Neural progenitor cell (in vitro differentiated cells): Measurements from ENCODE around the gene VAMP2. TPM values are rescaled to one million over a fixed set of nuclear protein-coding genes. Genes with fewer than 3 reads are reported as not detected.
A peak's percentile ranks its signal among the peaks of the same experiment; 100 is the strongest.

Source experiments
- DNase-seq: peaks from one replicate; pipeline ENCODE4 v3.0.0-alpha.2; 2016; ENCODE audit warnings: low spot score
- H2AFZ ChIP-seq: fragments of 200-600 bp; sonication (generic); replicated peaks from 2 replicates; pipeline ENCODE4 v1.6.1; 2016; ENCODE audit warnings: antibody characterized with exemption
- H3F3A ChIP-seq: fragments of 200-600 bp; sonication (generic); 2 replicates; pipeline ENCODE4 v1.6.1; 2016; ENCODE audit warnings: antibody characterized with exemption, low read depth
- H3K27ac ChIP-seq: fragments of 200-600 bp; sonication (generic); 2 replicates; pipeline ENCODE4 v1.5.1; 2016; ENCODE audit warnings: mild to moderate bottlenecking
- H3K27me3 ChIP-seq: fragments of 200-600 bp; sonication (generic); 2 replicates; pipeline ENCODE4 v1.6.1; 2016; ENCODE audit warnings: mild to moderate bottlenecking, moderate library complexity
- H3K36me3 ChIP-seq: fragments of 200-600 bp; sonication (generic); 2 replicates; pipeline ENCODE4 v1.5.1; 2016
- H3K4me1 ChIP-seq: fragments of 200-600 bp; sonication (generic); 2 replicates; pipeline ENCODE4 v1.6.1; 2016; ENCODE audit warnings: mixed run types
- H3K4me2 ChIP-seq: fragments of 200-600 bp; sonication (generic); 2 replicates; pipeline ENCODE4 v1.6.1; 2016
- H3K4me3 ChIP-seq: fragments of 200-600 bp; sonication (generic); 2 replicates; pipeline ENCODE4 v1.5.1; 2016
- H3K79me2 ChIP-seq: fragments of 200-600 bp; sonication (generic); 2 replicates; pipeline ENCODE4 v1.6.1; 2016; ENCODE audit warnings: low read depth
- H3K9ac ChIP-seq: fragments of 200-600 bp; sonication (generic); 2 replicates; pipeline ENCODE4 v1.6.1; 2016
- H3K9me3 ChIP-seq: fragments of 200-600 bp; sonication (generic); 2 replicates; pipeline ENCODE4 v1.5.1; 2016; ENCODE audit warnings: low read depth
- H4K20me1 ChIP-seq: fragments of 200-600 bp; sonication (generic); 2 replicates; pipeline ENCODE4 v1.6.1; 2016; ENCODE audit warnings: low read depth
- H3K27ac Mint-ChIP-seq: 3 replicates; pipeline ENCODE4 v1.8.0; 2021; ENCODE audit warnings: mixed read lengths
- H3K27me3 Mint-ChIP-seq: 2 replicates; pipeline ENCODE4 v1.8.0; 2022; ENCODE audit warnings: low read depth, mild to moderate bottlenecking, inconsistent platforms, moderate library complexity, mixed read lengths; ENCODE audit not compliant: insufficient read depth
- H3K36me3 Mint-ChIP-seq: 3 replicates; pipeline ENCODE4 v1.8.0; 2021; ENCODE audit warnings: mixed read lengths
- H3K4me1 Mint-ChIP-seq: 3 replicates; pipeline ENCODE4 v1.8.0; 2021; ENCODE audit warnings: mixed read lengths
- H3K4me3 Mint-ChIP-seq: 3 replicates; pipeline ENCODE4 v1.8.0; 2021; ENCODE audit warnings: mild to moderate bottlenecking, moderate library complexity, mixed read lengths
- H3K9me3 Mint-ChIP-seq: 3 replicates; pipeline ENCODE4 v1.8.0; 2020; ENCODE audit warnings: mixed read lengths
- CTCF ChIP-seq: fragments of 200-600 bp; sonication (generic); IDR thresholded peaks from 2 replicates; pipeline ENCODE4 v1.5.1; 2017; ENCODE audit warnings: antibody characterized with exemption, mild to moderate bottlenecking
- EZH2 ChIP-seq: fragments of 200-600 bp; sonication (generic); IDR thresholded peaks from 2 replicates; pipeline ENCODE4 v1.6.1; 2017; ENCODE audit warnings: antibody characterized with exemption, mild to moderate bottlenecking, moderate library complexity
- EZH2phosphoT487 ChIP-seq: fragments of 200-600 bp; sonication (generic); IDR thresholded peaks from 2 replicates; pipeline ENCODE4 v1.6.1; 2017; ENCODE audit warnings: antibody characterized with exemption
- total RNA-seq: library from RNA; depleted of rRNA; stranded (reverse); fragments of >200 nt; gene quantifications from 2 replicates; pipeline ENCODE4 v1.2.3, GENCODE V29; 2015; ENCODE audit warnings: low replicate concordance

The VAMP2 gene
- total RNA-seq, 1 donor from 2014 or later = 11.7 TPM

GRCh38 chr17:8128125-8128784, 34.5 kb downstream of the VAMP2 start:
- Mint-ChIP-seq H3K9me3 (peaks cover 8% of the 10 kb centered on the region), H3K36me3 (peaks cover 2% of the 10 kb centered on the region)
- H3K4me1 ChIP-seq = peaks cover 14% of the 10 kb centered on the region

GRCh38 chr17:8126491-8127066, 36.2 kb downstream of the VAMP2 start:
- Mint-ChIP-seq H3K27ac (no peak overlapping the region), H3K27me3 (peaks cover 56% of the 10 kb centered on the region), H3K36me3 (peaks cover 2% of the 10 kb centered on the region), H3K9me3 (peaks cover 8% of the 10 kb centered on the region), H3K4me3 (peak overlapping the region; percentile 92), H3K4me1 (peaks cover 25% of the 10 kb centered on the region)
- peak; percentile 81 for DNase-seq
- Histone ChIP-seq H3K9me3 (no peaks in the 10 kb centered on the region), H4K20me1 (peaks cover 18% of the 10 kb centered on the region), H3K4me1 (peaks cover 14% of the 10 kb centered on the region), H3K27ac (no peak overlapping the region), H3K4me2 (peak overlapping the region; percentile 90), H3K27me3 (peaks cover 95% of the 10 kb centered on the region), H3K4me3 (peak overlapping the region; percentile 75), H3K9ac (no peak overlapping the region), H3K36me3 (no peaks in the 10 kb centered on the region), H3F3A (peaks cover 54% of the 10 kb centered on the region), H3K79me2 (no peaks in the 10 kb centered on the region), H2AFZ (peak overlapping the region; percentile 74)
- TF ChIP-seq EZH2phosphoT487 = peak; percentile 27
- TF ChIP-seq CTCF = no peak
- no peak for TF ChIP-seq EZH2

More at GRCh38 chr17:8128125-8128784, 34.5 kb downstream of the VAMP2 start:
- H3K27ac ChIP-seq = no peak overlapping the region
- peaks cover 47% of the 10 kb centered on the region for H3F3A ChIP-seq
- DNase-seq = no peak
- H3K79me2 ChIP-seq = no peaks in the 10 kb centered on the region
- H3K9ac ChIP-seq = no peak overlapping the region
- Mint-ChIP-seq H3K4me3 (peak overlapping the region; percentile 34), H3K4me1 (peaks cover 26% of the 10 kb centered on the region), H3K27me3 (peaks cover 50% of the 10 kb centered on the region), H3K27ac (no peak overlapping the region)
- peaks cover 78% of the 10 kb centered on the region for H3K27me3 ChIP-seq
- H2AFZ ChIP-seq = no peak overlapping the region
- no peak for TF ChIP-seq EZH2
- no peak for TF ChIP-seq CTCF
- no peaks in the 10 kb centered on the region for H3K9me3 ChIP-seq
- peaks cover 18% of the 10 kb centered on the region for H4K20me1 ChIP-seq
- no peak overlapping the region for H3K4me2 ChIP-seq
- no peaks in the 10 kb centered on the region for H3K36me3 ChIP-seq
- no peak overlapping the region for H3K4me3 ChIP-seq

GRCh38 chr17:8125947-8126490, 36.7 kb downstream of the VAMP2 start:
- Histone ChIP-seq H3K27me3 (peaks cover 89% of the 10 kb centered on the region), H3F3A (peaks cover 59% of the 10 kb centered on the region), H3K9ac (no peak overlapping the region), H3K79me2 (no peaks in the 10 kb centered on the region), H4K20me1 (peaks cover 22% of the 10 kb centered on the region), H3K4me1 (peaks cover 14% of the 10 kb centered on the region), H3K36me3 (no peaks in the 10 kb centered on the region), H3K9me3 (no peaks in the 10 kb centered on the region), H3K27ac (no peak overlapping the region), H3K4me3 (peak overlapping the region; percentile 75), H2AFZ (peak overlapping the region; percentile 74), H3K4me2 (peak overlapping the region; percentile 90)
- H3K27ac Mint-ChIP-seq = peak overlapping the region; percentile 0
- peaks cover 2% of the 10 kb centered on the region for H3K36me3 Mint-ChIP-seq
- H3K9me3 Mint-ChIP-seq = peaks cover 7% of the 10 kb centered on the region
- DNase-seq = peak; percentile 82
- peaks cover 27% of the 10 kb centered on the region for H3K4me1 Mint-ChIP-seq
- TF ChIP-seq CTCF (no peak), EZH2phosphoT487 (no peak), EZH2 (no peak)
- peaks cover 60% of the 10 kb centered on the region for H3K27me3 Mint-ChIP-seq
- H3K4me3 Mint-ChIP-seq = peak overlapping the region; percentile 91
